WTC11 (cell line): ENCODE data around the gene UNKL. TPM values are rescaled to one million over a fixed set of nuclear protein-coding genes. Genes with fewer than 3 reads are reported as not detected.

Source experiments
- ATAC-seq: fragments of 200-7000 bp; cut with Tn5 transposase; 2 replicates; pipeline ENCODE4 v1.10.0; 2021; ENCODE audit warnings: mild to moderate bottlenecking, moderate library complexity
- CTCF ChIA-PET: fragments of 300-600 bp; sonication (Branson Sonifier 250); formaldehyde crosslinking; loops from one replicate; lab custom pipeline; 2021; ENCODE audit warnings: antibody characterized with exemption; lab: Charles Lee
- POLR2A ChIA-PET: fragments of 350-600 bp; sonication (Branson Sonifier 250); formaldehyde crosslinking; loops from one replicate; lab custom pipeline; 2021; ENCODE audit warnings: antibody characterized with exemption; lab: Charles Lee
- DNase-seq: peaks from one replicate; pipeline ENCODE4 v3.0.0; 2021; ENCODE audit warnings: low spot score
- H3K27ac Mint-ChIP-seq: 2 replicates; pipeline ENCODE4 v1.8.0; 2021; ENCODE audit warnings: mixed read lengths
- H3K27me3 Mint-ChIP-seq: 2 replicates; pipeline ENCODE4 v1.8.0; 2021; ENCODE audit warnings: low read depth, mild to moderate bottlenecking, moderate library complexity, mixed read lengths
- H3K36me3 Mint-ChIP-seq: 2 replicates; pipeline ENCODE4 v1.8.0; 2021; ENCODE audit warnings: mixed read lengths
- H3K4me1 Mint-ChIP-seq: 2 replicates; pipeline ENCODE4 v1.8.0; 2022; ENCODE audit warnings: mixed read lengths
- H3K4me3 Mint-ChIP-seq: 2 replicates; pipeline ENCODE4 v1.8.0; 2021; ENCODE audit warnings: mild to moderate bottlenecking, moderate library complexity, mixed read lengths
- H3K9me3 Mint-ChIP-seq: 2 replicates; pipeline ENCODE4 v1.8.0; 2021; ENCODE audit warnings: mixed read lengths
- CBFB ChIP-seq: sonication (generic); formaldehyde crosslinking; IDR thresholded peaks from 2 replicates; pipeline ENCODE4 v1.8.1; 2022; ENCODE audit warnings: mild to moderate bottlenecking, low read depth, missing genetic modification reagents
- CREM ChIP-seq: sonication (generic); formaldehyde crosslinking; IDR thresholded peaks from 2 replicates; pipeline ENCODE4 v1.8.1; 2022; ENCODE audit warnings: mild to moderate bottlenecking, missing genetic modification reagents, moderate library complexity
- GTF2I ChIP-seq: fragments of 250-450 bp; sonication (Bioruptor Pico); conservative IDR thresholded peaks from 2 replicates; pipeline ENCODE4 v1.4.0; 2021; ENCODE audit warnings: mild to moderate bottlenecking
- IRF2 ChIP-seq: sonication (generic); formaldehyde crosslinking; IDR thresholded peaks from 2 replicates; pipeline ENCODE4 v1.8.0; 2022; ENCODE audit warnings: low read depth, missing genetic modification reagents, borderline replicate concordance
- JAZF1 ChIP-seq: fragments of 250-450 bp; sonication (Bioruptor Pico); IDR thresholded peaks from 2 replicates; pipeline ENCODE4 v1.9.0; 2021; ENCODE audit warnings: moderate library complexity, mild to moderate bottlenecking, inconsistent platforms
- JUN ChIP-seq: sonication (generic); formaldehyde crosslinking; IDR thresholded peaks from 2 replicates; pipeline ENCODE4 v1.8.0; 2023; ENCODE audit warnings: mild to moderate bottlenecking, missing genetic modification reagents
- NR1H2 ChIP-seq: sonication (generic); formaldehyde crosslinking; IDR thresholded peaks from 2 replicates; pipeline ENCODE4 v1.9.0; 2021; ENCODE audit warnings: mild to moderate bottlenecking, moderate library complexity, missing genetic modification reagents
- OVOL2 ChIP-seq: fragments of 250-450 bp; sonication (Bioruptor Pico); IDR thresholded peaks from 2 replicates; pipeline ENCODE4 v1.9.0; 2021; ENCODE audit warnings: mild to moderate bottlenecking, borderline replicate concordance
- RELA ChIP-seq: sonication (generic); formaldehyde crosslinking; IDR thresholded peaks from 2 replicates; pipeline ENCODE4 v1.8.1; 2022; ENCODE audit warnings: missing genetic modification reagents, mild to moderate bottlenecking, borderline replicate concordance
- RORB ChIP-seq: fragments of 250-450 bp; sonication (Bioruptor Pico); IDR thresholded peaks from 2 replicates; pipeline ENCODE4 v1.9.0; 2021; ENCODE audit warnings: mild to moderate bottlenecking
- SMAD3 ChIP-seq: sonication (generic); formaldehyde crosslinking; IDR thresholded peaks from 2 replicates; pipeline ENCODE4 v1.8.0; 2022; ENCODE audit warnings: missing genetic modification reagents, mild to moderate bottlenecking, borderline replicate concordance
- TEAD1 ChIP-seq: sonication (generic); formaldehyde crosslinking; IDR thresholded peaks from 2 replicates; pipeline ENCODE4 v1.8.0; 2022; ENCODE audit warnings: mild to moderate bottlenecking, missing genetic modification reagents
- ZNF219 ChIP-seq: sonication (generic); formaldehyde crosslinking; IDR thresholded peaks from 2 replicates; pipeline ENCODE4 v1.8.0; 2023; ENCODE audit warnings: missing genetic modification reagents, mild to moderate bottlenecking, borderline replicate concordance
- ZNF263 ChIP-seq: sonication (generic); formaldehyde crosslinking; IDR thresholded peaks from 2 replicates; pipeline ENCODE4 v1.8.1; 2022; ENCODE audit warnings: low read depth, mild to moderate bottlenecking, moderate library complexity, missing genetic modification reagents
- total RNA-seq: library from RNA; stranded (reverse); gene quantifications from 3 replicates; pipeline ENCODE4 v1.2.3, GENCODE V29; 2021
- TF ChIP-seq, protein P1 (sequence below): sonication (generic); formaldehyde crosslinking; IDR thresholded peaks from 2 replicates; pipeline ENCODE4 v1.8.0; 2023; ENCODE audit warnings: mild to moderate bottlenecking, missing genetic modification reagents
- TF ChIP-seq, protein P2 (sequence below): sonication (generic); formaldehyde crosslinking; IDR thresholded peaks from 2 replicates; pipeline ENCODE4 v1.8.1; 2023; ENCODE audit warnings: mild to moderate bottlenecking, moderate library complexity, missing genetic modification reagents
- TF ChIP-seq, protein P3 (sequence below): fragments of 250-450 bp; sonication (Bioruptor Pico); IDR thresholded peaks from 2 replicates; pipeline ENCODE4 v2.1.2; 2022; ENCODE audit warnings: mild to moderate bottlenecking, moderate library complexity
- TF ChIP-seq, protein P4 (sequence below): fragments of 250-450 bp; sonication (Bioruptor Pico); IDR thresholded peaks from 2 replicates; pipeline ENCODE4 v1.9.0; 2021; ENCODE audit warnings: mild to moderate bottlenecking
- TF ChIP-seq, protein P5 (sequence below): fragments of 250-450 bp; sonication (Bioruptor Pico); IDR thresholded peaks from 2 replicates; pipeline ENCODE4 v1.9.0; 2021; ENCODE audit warnings: mild to moderate bottlenecking
- TF ChIP-seq, protein P6 (sequence below): fragments of 250-450 bp; sonication (Bioruptor Pico); IDR thresholded peaks from 2 replicates; pipeline ENCODE4 v1.8.0; 2021; ENCODE audit warnings: mild to moderate bottlenecking

UNKL gene
- total RNA-seq, 1 experiment from 2014 or later = 53.3 TPM

DNA sequence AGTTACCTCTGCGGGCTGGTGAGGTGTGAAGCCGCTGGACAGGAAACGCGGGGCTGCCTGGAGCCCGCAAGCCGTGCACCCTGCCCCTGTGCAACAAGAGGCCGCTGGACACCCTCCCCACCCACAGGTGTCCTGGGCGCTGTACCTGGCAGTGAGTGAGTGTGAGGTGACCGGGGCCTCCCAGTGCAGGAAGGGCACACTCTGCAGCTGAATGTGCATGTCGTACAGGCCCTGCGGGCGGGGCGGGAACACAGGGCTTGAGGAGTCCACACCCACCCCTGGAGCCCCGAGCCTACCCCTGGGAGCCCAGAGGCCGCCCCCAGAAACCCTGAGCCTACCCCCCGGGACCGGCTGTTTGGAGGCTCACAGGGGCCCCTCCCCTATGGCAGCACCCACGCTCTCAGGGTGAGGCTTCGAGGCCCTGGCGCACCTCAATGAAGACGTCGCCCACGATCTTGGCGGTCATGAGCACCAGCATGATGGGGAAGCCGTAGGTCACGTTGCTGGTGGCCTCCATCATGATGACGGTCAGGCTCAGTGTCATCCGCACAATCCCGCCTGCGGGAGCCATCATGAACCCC, 34.1 kb upstream of the UNKL start (continued):
- TF ChIP-seq, protein P1, sequence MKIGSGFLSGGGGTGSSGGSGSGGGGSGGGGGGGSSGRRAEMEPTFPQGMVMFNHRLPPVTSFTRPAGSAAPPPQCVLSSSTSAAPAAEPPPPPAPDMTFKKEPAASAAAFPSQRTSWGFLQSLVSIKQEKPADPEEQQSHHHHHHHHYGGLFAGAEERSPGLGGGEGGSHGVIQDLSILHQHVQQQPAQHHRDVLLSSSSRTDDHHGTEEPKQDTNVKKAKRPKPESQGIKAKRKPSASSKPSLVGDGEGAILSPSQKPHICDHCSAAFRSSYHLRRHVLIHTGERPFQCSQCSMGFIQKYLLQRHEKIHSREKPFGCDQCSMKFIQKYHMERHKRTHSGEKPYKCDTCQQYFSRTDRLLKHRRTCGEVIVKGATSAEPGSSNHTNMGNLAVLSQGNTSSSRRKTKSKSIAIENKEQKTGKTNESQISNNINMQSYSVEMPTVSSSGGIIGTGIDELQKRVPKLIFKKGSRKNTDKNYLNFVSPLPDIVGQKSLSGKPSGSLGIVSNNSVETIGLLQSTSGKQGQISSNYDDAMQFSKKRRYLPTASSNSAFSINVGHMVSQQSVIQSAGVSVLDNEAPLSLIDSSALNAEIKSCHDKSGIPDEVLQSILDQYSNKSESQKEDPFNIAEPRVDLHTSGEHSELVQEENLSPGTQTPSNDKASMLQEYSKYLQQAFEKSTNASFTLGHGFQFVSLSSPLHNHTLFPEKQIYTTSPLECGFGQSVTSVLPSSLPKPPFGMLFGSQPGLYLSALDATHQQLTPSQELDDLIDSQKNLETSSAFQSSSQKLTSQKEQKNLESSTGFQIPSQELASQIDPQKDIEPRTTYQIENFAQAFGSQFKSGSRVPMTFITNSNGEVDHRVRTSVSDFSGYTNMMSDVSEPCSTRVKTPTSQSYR (CRISPR knock-in tag) = no peak
- TF ChIP-seq NR1H2 (CRISPR knock-in tag) = no peak
- TF ChIP-seq, protein P2, sequence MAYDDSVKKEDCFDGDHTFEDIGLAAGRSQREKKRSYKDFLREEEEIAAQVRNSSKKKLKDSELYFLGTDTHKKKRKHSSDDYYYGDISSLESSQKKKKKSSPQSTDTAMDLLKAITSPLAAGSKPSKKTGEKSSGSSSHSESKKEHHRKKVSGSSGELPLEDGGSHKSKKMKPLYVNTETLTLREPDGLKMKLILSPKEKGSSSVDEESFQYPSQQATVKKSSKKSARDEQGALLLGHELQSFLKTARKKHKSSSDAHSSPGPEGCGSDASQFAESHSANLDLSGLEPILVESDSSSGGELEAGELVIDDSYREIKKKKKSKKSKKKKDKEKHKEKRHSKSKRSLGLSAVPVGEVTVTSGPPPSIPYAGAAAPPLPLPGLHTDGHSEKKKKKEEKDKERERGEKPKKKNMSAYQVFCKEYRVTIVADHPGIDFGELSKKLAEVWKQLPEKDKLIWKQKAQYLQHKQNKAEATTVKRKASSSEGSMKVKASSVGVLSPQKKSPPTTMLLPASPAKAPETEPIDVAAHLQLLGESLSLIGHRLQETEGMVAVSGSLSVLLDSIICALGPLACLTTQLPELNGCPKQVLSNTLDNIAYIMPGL = no peak
- no peak for TF ChIP-seq TEAD1 (CRISPR knock-in tag)
- no peak for TF ChIP-seq RORB (CRISPR knock-in tag)
- TF ChIP-seq GTF2I (CRISPR knock-in tag) = no peak
- TF ChIP-seq, protein P3, sequence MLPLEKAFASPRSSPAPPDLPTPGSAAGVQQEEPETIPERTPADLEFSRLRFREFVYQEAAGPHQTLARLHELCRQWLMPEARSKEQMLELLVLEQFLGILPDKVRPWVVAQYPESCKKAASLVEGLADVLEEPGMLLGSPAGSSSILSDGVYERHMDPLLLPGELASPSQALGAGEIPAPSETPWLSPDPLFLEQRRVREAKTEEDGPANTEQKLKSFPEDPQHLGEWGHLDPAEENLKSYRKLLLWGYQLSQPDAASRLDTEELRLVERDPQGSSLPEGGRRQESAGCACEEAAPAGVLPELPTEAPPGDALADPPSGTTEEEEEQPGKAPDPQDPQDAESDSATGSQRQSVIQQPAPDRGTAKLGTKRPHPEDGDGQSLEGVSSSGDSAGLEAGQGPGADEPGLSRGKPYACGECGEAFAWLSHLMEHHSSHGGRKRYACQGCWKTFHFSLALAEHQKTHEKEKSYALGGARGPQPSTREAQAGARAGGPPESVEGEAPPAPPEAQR (CRISPR knock-in tag) = no peak
- TF ChIP-seq, protein P4, sequence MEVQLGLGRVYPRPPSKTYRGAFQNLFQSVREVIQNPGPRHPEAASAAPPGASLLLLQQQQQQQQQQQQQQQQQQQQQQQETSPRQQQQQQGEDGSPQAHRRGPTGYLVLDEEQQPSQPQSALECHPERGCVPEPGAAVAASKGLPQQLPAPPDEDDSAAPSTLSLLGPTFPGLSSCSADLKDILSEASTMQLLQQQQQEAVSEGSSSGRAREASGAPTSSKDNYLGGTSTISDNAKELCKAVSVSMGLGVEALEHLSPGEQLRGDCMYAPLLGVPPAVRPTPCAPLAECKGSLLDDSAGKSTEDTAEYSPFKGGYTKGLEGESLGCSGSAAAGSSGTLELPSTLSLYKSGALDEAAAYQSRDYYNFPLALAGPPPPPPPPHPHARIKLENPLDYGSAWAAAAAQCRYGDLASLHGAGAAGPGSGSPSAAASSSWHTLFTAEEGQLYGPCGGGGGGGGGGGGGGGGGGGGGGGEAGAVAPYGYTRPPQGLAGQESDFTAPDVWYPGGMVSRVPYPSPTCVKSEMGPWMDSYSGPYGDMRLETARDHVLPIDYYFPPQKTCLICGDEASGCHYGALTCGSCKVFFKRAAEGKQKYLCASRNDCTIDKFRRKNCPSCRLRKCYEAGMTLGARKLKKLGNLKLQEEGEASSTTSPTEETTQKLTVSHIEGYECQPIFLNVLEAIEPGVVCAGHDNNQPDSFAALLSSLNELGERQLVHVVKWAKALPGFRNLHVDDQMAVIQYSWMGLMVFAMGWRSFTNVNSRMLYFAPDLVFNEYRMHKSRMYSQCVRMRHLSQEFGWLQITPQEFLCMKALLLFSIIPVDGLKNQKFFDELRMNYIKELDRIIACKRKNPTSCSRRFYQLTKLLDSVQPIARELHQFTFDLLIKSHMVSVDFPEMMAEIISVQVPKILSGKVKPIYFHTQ (CRISPR knock-in tag) = no peak
- TF ChIP-seq IRF2 = no peak

DNA sequence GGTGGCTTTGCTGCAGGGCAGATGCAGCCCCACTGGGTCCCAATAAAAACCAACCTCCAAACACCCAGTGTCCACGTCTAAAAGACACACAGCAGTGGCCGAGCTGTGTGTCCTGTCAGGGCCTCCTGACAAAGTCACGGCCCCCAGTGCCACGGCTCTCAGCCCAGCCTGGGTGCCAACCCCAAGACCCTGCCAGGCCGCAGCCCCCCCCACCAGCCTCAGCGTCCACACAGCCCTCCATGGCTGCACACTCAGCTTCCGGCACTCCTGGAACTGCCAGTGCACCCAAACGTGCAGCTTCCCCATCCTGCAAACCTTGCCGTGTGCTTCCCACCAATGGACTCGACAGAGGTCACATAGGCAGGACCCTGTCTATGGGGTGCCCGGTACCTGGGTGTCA, 33.5 kb upstream of the UNKL start:
- no peak for ATAC-seq
- no peaks in the 10 kb centered on the region for H3K4me1 Mint-ChIP-seq
- H3K9me3 Mint-ChIP-seq = no peaks in the 10 kb centered on the region
- H3K36me3 Mint-ChIP-seq = peaks cover 6% of the 10 kb centered on the region; the same call in 1 of the 2 replicates
- H3K27ac Mint-ChIP-seq = no peak overlapping the region
- POLR2A ChIA-PET = no interaction called here
- H3K27me3 Mint-ChIP-seq = no peaks in the 10 kb centered on the region
- no peak for DNase-seq
- no peak overlapping the region for H3K4me3 Mint-ChIP-seq
- TF ChIP-seq, protein P5, sequence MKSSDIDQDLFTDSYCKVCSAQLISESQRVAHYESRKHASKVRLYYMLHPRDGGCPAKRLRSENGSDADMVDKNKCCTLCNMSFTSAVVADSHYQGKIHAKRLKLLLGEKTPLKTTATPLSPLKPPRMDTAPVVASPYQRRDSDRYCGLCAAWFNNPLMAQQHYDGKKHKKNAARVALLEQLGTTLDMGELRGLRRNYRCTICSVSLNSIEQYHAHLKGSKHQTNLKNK (CRISPR knock-in tag) = no peak
- TF ChIP-seq RORB (CRISPR knock-in tag) (no peak), CBFB (CRISPR knock-in tag) (no peak), CREM (CRISPR knock-in tag) (no peak), ZNF219 (CRISPR knock-in tag) (no peak), SMAD3 (no peak), JUN (CRISPR knock-in tag) (no peak), OVOL2 (CRISPR knock-in tag) (no peak), JAZF1 (CRISPR knock-in tag) (no peak), RELA (CRISPR knock-in tag) (no peak), ZNF263 (CRISPR knock-in tag) (no peak)
- TF ChIP-seq, protein P6, sequence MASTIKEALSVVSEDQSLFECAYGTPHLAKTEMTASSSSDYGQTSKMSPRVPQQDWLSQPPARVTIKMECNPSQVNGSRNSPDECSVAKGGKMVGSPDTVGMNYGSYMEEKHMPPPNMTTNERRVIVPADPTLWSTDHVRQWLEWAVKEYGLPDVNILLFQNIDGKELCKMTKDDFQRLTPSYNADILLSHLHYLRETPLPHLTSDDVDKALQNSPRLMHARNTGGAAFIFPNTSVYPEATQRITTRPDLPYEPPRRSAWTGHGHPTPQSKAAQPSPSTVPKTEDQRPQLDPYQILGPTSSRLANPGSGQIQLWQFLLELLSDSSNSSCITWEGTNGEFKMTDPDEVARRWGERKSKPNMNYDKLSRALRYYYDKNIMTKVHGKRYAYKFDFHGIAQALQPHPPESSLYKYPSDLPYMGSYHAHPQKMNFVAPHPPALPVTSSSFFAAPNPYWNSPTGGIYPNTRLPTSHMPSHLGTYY (CRISPR knock-in tag) = no peak
- CTCF ChIA-PET = no interaction called here
